NCI-H1694 treated with DMSO at 0.1 percent for 48 hours (cell line): ENCODE measurements around the gene PPT2.
A peak's percentile ranks its signal among the peaks of the same experiment; 100 is the strongest.
"Not testable (repeated sequence)": the region's sequence is repeated elsewhere in the genome, so short reads cannot be mapped to it uniquely, and the experiment has no call there.

Experiments used
- DNase-seq: peaks from one replicate; lab custom pipeline; 2025; lab: John Stamatoyannopoulos, UW

PPT2 gene

DNA sequence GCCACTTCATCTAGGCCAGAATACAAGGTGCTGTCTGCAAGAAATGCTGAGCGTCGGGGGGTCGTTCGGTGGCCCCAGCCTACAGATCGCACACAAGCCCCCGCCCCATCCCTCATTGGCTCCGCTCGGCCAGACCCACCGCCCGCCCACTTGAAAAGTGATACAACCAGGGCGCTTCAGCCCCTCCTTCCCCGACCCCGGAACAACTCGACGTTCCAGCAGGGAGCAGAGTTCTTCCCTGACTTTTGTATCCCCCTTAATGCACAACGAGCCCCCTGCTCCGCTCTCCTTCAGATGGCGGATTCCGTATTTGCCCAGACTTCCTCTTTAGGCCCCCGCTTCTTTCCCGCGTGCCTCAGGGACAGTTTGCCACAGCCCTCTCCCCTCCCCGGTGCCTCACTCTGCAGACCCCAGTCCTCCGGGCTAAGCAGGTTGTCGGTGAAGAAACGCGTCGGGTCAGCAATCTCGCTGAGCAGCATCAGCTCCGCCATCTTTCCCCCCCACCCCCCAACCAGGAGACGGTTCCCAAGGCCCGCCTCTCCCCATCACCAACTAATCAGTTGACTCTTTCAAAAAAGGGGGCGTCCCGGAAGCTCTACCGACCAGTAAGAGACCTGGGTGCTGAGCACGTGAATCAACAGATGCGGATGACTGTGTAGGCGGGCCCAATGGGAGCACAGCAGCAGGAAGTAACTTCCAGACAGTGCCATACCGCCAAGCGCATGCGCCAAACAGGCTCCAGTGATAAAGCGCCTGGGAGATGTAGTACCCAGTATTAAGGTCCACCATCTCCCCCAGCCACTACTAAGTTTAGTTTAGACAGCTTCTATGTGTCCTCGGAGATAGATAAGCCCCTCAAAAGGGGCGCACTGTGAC, 26.0 kb upstream of the PPT2 start, which contains the start of gene ATF6B:
TSS of gene ATF6B (minus strand) at position 530 of the 876 bp plus-strand sequence. CDS start at position 491, 39 bp downstream.
- DNase-seq = peak; percentile 96

DNA sequence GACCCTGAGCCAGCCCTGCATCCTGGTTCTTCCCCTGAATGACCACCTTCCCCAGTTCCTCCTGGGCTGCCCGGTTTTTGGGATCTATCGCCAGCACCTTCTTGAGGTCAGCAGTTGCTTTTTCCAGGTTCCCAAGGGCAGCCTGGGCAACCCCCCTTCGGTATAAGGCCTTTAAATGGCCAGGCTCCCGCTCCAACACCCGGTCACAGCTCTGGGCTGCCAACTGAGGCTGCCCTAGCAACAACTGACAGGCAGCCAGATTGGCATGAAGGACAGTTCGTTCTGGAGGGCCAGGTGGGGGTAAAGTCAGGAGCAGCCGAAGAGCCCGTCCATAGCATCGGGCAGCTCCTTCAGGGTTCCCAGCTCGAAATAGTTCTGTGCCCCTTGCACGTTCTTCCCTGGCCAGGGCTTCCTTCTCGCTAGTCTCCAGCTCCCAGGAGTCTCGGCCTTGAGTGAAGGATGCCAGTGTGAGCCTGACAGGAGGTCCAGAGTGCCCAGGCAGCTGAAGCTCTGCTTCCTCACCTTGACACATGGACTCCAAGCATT, 25.1 kb upstream of the PPT2 start:
- no peak for DNase-seq

DNA sequence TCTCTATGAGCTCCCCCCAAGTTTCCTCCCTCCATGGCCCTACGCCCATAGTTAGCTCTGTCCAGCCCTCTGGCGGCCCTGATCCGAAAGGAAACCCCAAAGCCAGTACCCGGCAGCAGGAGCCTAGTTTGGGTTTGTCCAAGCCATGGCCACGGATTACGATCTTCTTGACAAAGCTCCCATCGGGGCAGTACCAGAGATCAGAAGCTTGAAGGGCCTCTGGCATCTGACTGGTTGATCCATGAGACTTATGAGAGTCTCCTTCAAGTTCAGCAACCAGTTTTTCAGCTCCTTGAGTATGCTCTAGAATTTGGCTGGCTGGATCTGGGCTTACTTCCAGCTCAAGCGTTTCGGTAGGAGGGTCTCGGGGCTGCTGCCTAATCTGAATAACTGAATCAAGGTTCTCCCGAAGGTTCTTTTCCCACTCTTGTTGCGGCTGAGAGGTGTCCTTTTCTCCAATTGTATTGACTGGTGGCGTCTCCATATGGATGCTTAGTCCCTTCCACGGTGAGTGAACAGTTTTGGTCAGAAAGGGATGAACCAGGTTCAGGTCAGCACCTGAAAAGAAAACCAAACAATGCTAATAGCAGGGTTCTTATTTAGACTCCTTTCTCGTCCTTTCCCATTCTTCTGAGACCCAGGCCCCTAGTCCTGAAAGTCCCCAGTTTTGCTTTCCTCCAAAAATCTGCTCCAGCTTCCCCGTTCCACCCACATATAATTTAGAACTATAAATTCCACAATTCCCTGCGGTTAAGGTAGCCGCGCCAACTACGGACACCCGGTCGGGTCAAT, 24.4 kb upstream of the PPT2 start:
- DNase-seq = no peak

DNA sequence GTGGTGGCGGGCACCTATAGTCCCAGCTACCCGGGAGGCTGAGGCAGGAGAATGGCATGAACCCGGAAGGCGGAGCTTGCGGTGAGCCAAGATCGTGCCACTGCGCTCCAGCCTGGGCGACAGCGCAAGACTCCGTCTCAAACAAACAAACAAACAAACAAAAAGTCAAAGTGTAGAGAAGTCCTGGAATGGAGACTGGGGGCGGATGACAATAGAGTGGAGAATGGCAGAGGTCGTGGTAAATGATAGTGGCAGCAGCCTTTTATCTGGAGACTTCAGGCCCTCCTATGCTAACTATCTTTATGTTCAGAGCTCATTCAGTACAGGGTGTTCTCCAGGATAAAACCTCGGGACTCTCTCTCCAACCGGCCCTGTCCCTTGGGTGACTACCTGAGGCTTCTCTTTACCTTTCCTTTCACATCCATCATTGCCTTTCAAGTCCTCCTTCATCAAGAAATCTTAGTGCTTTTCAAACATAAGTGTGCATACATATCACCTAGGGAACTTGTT, 22.4 kb upstream of the PPT2 start:
- DNase-seq = no peak

DNA sequence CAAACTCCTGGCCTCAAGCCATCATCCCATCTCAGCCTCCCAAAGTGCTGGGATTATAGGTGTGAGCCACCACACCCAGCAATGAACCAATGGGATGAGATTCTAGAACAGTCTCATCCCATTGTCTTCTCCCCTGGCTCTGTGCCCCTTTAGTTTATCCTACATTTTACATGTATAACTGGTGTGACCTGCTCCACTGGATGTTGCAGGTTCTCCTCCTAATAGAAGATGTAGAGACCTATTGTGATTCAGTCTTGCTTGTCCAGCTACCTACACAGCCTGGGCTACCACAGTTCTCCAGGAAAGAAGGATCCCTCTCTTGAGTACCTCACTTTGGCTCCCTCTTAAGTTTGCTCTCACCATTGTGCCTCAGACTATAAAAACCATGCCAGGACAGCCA, 21.8 kb upstream of the PPT2 start:
- DNase-seq = no peak

DNA sequence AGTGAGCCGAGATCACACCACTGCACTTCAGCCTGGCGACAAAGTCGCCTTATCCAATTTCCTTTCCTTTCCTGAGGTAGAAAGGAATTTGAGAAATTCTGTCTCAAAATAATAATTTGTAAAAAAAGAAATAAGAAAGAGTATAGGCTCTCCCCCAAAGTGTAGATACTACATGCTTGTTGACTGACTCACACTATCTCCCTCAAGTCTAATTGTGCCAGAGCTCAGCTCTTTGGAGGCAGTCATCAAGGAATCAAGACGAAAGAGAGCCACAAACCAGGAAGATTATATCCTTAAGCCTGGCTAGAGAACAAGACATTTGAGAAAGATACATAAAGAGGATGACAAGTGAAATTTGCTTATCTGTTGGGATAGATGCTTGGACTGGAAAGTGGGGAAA, 20.2 kb upstream of the PPT2 start:
- DNase-seq = no peak

DNA sequence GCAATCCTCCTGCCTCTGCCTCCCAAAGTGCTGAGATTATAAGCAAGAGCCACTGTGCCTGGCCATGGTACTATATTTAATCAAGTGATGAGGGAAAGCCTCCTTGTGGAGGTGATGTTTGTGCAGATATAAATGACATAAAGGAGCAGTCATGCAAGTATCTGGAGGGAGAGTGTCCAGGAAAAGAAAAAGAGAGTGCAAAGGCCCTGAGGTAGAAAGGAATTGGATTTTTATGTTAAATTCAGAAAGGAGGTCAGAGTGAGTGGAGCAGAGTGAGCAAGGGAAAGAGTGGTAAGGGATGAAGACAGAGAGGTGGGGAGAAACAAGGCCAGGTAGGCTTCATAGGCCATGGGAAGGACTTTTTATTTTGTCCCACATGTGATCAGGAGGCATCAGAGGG, 16.5 kb upstream of the PPT2 start:
- no peak for DNase-seq

DNA sequence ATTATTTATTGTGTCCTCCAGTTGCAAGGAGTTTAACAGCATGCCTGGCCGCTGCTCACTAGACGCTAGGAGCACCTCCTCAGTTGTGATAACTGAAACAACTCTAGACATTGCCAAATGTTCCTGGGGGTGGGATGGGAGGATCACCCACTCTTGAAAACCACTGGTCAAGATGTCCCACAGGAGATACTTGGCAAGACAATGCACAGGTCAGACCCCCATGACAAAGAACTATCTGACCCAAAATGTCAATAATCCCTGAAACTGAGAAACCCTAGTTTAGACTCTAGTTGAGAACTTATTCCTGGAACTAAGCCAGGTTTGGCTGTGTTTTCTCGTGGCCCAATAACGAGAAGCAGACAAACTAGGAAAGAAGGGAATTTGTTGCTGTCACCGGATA, 14.4 kb upstream of the PPT2 start:
- no peak for DNase-seq

DNA sequence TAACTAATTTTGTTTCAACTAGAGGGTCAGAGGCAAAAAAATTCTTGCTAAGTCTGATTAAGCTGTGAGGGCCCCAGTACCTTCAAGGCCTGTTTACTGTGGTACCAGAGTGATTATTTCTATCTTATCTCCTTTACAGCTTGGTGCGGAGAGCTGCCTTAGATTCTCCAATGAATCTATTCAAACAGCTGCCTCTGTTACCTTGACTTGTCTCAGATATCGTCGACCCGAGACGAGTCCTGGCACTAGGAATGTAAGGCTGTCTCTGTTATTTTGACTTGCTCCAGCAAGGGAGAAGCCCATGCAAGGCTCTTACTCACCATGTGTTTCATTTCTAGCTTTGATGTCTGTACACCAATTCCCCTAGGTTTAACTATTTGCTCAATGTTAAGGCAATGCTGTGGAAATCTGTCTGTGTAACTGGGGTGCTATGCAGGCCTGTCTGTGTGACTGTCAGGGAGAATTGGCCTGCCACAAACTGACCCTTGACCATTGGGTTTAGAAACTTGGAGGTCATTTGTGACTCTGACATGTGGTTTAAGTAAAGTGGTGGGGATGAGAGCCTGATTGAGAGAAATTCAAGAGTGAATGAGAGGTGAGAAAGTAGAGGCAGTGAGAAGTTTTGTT, 13.4 kb upstream of the PPT2 start:
- DNase-seq = no peak

DNA sequence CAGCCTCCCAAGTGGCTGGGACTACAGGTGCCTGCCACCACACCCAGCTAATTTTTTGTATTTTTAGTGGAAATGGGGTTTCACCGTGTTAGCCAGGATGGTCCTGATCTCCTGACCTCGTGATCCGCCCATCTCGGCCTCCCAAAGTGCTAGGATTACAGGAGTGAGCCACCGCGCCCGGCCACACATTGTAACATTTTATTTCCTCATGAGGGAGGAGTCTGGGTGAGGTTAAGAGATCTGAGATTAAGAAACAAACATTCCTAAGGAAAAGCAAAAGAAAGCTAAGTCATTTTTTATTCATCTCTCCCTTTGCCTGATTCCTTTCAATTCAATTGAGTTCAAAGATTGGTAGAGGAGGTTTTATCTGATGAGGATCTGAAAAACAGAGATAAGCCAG, 9.7 kb upstream of the PPT2 start:
- not testable (repeated sequence) for DNase-seq

DNA sequence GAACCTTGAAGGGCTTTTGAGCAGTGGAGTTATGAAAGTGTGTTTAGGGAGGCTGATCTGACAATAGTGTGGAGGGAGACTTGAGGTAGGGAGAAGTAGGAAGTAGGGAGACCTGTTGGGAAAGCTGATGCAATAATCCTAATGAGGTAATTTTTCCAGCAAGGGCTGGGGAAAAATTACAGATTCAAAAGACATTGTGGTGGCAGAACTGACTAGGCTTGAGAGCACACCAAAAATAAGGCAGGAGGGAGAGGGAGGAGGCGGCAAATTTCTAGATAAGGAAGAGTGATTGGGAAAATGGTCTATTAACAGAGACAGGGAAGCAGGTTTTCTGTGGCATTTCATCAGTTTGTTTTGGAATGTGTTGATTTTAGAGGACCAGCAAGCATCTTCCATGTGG, 7.7 kb upstream of the PPT2 start:
- no peak for DNase-seq

DNA sequence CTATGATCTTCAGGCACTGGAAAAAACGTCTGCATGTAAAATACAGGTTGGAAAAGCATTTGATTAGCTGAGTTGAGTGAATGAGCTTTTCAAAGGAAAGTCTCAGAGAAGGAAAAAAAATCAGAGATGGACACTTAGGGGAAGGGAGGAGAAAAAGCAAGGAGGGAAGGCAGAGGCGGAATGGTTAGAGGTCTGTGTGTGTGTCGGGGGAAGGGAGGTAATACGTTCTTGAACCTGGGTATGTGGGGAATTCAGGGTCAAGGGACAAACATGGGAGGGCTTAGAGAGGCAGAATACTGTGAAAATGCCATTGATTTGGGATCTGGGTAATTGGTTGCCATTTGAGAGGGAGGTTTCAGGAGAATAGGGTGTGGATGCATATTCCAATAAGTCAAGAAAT, 7.3 kb upstream of the PPT2 start:
- DNase-seq = no peak

DNA sequence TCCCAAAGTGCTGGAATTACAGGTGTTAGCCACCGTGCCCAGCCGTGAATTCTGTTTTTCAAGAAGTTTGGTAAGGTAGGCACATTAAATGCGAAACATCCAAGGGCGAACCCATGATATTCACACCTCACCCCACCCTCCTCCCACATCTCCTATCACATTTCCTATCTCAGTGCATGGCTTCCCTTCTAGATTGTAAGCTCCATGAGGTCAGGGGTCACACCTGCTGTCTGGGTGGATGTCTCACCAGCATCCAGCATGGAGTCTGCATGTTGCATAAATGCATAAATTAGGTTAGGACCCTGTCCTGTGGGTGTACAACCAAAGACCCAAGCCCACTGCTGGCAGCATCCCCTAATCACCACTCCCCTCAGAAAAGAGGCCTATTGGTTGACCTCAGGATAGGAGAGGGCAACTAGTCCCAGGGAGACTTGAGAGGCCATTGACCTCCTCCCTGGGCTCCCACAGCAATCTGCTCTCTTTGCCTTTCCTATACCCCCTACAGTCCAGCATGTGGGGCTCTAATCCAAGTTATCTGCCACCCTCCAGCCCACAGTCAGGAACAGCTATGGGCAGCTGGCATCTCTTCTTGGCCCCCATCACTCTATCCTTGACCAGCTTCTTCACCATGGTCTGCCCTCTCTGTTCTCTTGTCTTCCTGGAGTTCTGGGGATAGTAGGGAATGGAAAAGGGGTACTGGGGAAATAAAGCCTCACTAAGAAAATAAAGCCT, 6.4 kb upstream of the PPT2 start:
- no peak for DNase-seq

DNA sequence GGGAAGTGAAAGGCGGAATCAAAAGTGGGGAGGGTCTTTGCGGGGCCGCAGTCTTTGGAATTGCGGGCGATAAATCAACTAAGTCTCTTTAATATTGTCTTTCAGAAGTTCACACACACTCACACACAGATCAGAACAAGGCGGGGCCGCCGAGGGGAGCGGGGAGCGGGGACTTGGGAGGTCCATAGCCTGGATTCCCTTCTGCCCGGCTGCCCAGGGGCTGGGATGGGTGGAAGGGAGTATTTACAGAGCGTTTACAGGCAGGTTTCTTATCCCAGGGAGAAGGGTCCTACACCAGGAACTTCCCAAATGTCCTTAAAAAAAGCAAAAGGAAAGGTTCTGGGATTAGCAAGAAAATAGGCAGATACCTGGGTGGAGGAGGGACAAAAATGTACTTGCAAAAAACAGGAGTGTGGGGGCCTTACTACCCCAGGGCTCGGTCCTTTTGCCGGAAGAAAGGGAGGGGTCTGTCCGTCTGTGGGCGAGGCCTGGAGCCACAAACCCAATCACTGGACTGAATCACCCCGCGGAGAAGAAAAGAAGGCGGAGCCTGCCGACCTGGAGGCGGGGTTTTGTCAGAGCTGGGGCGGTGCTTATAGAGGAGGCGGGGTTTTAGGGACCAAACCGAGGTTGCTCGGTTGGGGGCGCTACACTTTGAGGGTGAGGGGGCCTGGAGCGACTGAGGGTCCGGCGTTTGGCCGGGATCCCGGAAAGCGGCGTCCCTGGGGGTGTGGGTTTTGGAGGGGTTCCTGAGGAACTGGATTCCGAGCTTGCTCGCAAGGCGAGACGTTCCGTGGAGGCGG, 5.5 kb upstream of the PPT2 start:
- DNase-seq = no peak

DNA sequence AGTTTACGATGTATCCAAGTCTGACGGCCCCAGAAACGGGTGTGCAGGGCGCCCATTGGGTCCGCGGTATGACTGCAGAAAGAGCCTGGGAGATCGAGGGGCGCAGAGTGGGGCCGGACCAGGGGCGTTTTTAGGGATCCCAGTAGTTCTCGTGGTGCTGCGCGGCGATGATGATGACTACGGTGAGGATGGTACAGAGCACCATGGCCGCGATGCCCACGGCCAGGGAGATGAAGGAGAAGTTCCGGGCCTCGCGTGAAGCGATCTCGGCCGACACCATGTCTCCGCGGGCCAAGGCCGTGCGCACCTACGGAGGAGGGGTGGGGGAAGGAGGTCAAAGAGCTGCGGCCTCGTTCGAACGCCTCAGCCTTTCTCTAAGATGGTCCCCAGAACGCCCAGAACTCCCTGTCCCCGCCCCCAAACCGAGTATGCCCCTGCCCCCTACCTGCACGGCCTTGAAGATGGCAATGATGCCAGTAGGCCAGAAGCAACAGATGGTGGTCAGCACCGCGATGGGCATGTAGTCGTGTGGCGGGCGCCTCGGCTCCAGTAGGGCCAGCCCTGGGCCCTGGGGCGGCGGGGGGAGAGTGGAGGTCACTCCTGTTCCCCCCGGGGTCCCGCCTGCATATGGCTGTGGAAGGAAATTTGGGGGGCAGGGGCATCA, 4.7 kb upstream of the PPT2 start:
- DNase-seq = no peak

DNA sequence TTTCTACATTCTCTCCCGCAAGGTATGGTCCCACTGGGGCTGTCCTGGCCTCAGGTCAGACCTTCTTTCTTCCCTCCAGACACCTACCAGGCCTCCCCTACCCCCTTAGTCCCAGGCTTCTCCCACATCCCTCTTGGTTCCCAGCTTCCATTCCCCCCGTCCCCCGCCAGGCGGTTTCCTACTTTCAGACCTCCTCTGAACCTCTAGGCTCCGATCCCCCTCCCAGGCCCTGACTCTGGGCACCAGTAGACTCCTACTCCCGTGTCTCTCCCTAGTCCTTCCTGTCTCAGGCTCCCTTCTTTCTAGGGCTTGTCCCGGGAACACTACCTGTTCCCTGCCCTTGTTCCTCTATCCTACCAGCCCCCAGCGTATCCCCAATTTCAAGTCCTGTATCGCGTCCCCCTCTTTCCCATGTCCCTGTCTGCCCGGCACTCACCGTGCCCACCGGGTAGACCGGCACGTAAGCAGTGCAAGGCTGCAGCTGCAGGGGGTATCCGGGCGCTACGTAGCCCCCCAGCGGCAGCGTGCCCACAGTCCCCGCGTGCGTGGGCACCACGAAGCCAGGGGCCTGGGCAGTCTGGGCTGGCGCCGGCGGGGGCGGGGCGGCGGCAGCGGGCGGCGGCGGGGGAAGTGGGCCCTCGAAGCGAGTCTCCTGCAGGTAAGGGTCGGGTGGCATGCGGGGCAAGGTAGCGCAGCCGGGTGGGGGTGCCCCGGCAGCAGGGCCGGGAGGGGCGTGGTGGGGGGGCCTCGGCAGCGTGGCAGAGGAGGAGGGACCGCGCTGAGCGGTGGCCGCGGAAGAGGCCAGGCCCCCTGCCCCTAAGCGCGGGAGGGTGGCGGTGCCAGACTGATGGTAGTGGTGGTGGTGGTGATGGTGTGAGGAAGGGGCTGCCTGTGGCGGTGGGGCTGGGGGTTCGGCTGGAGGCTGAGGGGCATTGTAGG, 3.7 kb upstream of the PPT2 start:
- DNase-seq = no peak

DNA sequence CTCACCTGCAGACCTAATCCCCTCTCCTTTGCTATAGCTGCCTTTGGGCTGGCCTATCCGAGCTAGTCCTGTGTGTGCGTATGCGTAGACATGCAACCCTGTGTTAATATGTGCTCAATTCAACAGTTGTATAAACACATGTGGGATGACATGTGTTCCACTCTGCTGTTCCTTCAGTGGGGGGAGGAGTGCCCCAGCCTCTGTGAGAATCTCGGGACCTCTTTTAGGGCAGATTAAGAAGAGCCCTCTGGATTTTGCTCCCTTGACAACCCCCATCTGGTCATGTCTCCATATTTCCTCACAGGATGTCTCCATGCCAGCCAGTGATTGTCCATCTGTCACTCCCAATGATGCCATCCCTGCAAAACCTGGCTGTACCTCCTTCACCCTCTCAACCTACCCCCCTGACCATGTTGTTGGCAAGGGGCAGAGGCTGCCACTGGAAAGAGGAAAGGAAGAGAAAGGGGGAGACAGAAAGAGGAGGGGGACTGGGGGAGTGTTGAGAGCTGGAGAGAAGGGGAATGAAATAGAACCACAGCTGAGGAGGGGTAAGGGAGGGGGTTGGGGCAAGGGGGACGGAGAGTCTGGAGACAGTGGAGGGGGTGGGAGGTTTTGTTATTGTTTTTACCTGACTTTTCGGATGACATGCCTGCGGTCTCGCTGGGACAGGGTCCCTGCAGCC, 2.6 kb upstream of the PPT2 start:
- peak; percentile 37 for DNase-seq
